GM19099 (cell line): Measurements from ENCODE around the gene PPP1R1A.

ENCODE experiments used
- POLR2A ChIP-seq: IDR thresholded peaks from 3 replicates; pipeline ENCODE4 v1.6.1; 2011; ENCODE audit warnings: low read depth; ENCODE audit not compliant: insufficient read length; ENCODE audit errors: extremely low read depth

The PPP1R1A gene

GRCh38 chr12:54535474-54535873 lies 53.0 kb downstream of the PPP1R1A start:
- no peak for TF ChIP-seq POLR2A

GRCh38 chr12:54529581-54529980 lies 58.9 kb downstream of the PPP1R1A start:
- TF ChIP-seq POLR2A: no peak
